PFSK-1 (cell line): ENCODE data around the gene LAMA3.

Experiments
- FOXP2 ChIP-seq: optimal IDR thresholded peaks from 2 replicates; pipeline ENCODE3; 2011; ENCODE audit warnings: borderline replicate concordance, control low read depth, inconsistent platforms; ENCODE audit not compliant: insufficient read depth; ENCODE audit errors: extremely low read length, extremely low read depth
- POLR2AphosphoS5 ChIP-seq: IDR thresholded peaks from 2 replicates; pipeline ENCODE4 v1.6.1; 2012; ENCODE audit warnings: low read depth, mild to moderate bottlenecking, control low read depth, low read length, moderate library complexity
- SIN3A ChIP-seq: IDR thresholded peaks from 2 replicates; pipeline ENCODE4 v1.6.1; 2012; ENCODE audit warnings: mild to moderate bottlenecking, low read length, moderate library complexity, borderline replicate concordance; ENCODE audit not compliant: insufficient read depth
- TAF1 ChIP-seq: IDR thresholded peaks from 2 replicates; pipeline ENCODE4 v1.6.1; 2012; ENCODE audit warnings: low read length, control low read depth, borderline replicate concordance; ENCODE audit not compliant: insufficient read depth
- TF ChIP-seq, protein P1 (sequence below), 2 experiments: IDR thresholded peaks; 2 replicates each; pipeline versions ENCODE4 v1.6.1 to v1.8.0; 2011 to 2012; ENCODE audit warnings: low read depth in 2 of 2, low read length in 2 of 2, control low read depth in 1 of 2, inconsistent platforms in 1 of 2, mild to moderate bottlenecking in 1 of 2, moderate library complexity in 1 of 2; ENCODE audit not compliant: insufficient read depth in 1 of 2

LAMA3 gene

DNA sequence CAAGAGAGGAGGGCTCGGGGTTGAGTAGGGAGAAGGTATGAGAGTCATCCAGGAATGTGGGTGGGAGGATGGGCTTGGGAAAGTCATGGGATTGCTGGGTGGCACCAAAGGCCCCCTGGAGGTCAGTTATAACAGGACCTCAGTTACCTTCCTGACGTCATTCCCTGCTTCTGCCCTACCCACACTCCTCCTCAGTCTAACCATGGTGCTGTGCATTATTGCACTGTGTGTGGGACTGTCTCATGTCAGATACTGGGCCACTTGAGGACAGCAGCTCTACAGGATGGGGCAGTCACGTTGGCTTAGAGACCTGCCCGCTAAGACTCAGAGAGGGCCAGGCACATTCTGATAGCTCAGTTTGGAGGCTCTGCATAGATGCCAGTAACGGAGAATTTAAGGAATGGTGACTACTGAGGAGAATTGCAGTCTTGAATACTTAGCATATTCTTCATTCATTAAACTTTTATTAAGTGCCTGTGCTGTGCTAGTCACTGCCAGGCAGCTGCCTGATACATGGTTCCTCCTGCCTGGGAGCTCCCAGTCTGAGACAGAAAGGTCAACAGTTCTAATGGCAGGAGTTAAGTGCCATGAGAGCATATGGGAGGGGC is 90.5 kb downstream of the LAMA3 start:
- no peak for TF ChIP-seq TAF1
- TF ChIP-seq SIN3A, result no peak
- TF ChIP-seq, protein P1, sequence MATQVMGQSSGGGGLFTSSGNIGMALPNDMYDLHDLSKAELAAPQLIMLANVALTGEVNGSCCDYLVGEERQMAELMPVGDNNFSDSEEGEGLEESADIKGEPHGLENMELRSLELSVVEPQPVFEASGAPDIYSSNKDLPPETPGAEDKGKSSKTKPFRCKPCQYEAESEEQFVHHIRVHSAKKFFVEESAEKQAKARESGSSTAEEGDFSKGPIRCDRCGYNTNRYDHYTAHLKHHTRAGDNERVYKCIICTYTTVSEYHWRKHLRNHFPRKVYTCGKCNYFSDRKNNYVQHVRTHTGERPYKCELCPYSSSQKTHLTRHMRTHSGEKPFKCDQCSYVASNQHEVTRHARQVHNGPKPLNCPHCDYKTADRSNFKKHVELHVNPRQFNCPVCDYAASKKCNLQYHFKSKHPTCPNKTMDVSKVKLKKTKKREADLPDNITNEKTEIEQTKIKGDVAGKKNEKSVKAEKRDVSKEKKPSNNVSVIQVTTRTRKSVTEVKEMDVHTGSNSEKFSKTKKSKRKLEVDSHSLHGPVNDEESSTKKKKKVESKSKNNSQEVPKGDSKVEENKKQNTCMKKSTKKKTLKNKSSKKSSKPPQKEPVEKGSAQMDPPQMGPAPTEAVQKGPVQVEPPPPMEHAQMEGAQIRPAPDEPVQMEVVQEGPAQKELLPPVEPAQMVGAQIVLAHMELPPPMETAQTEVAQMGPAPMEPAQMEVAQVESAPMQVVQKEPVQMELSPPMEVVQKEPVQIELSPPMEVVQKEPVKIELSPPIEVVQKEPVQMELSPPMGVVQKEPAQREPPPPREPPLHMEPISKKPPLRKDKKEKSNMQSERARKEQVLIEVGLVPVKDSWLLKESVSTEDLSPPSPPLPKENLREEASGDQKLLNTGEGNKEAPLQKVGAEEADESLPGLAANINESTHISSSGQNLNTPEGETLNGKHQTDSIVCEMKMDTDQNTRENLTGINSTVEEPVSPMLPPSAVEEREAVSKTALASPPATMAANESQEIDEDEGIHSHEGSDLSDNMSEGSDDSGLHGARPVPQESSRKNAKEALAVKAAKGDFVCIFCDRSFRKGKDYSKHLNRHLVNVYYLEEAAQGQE (IDR thresholded peaks at IDR 0.05; ENCODE audit: insufficient read depth in 1 of 2, low read depth in 2 of 2, low read length in 2 of 2), result no peak
- TF ChIP-seq FOXP2, result no peak
- no peak for TF ChIP-seq POLR2AphosphoS5

DNA sequence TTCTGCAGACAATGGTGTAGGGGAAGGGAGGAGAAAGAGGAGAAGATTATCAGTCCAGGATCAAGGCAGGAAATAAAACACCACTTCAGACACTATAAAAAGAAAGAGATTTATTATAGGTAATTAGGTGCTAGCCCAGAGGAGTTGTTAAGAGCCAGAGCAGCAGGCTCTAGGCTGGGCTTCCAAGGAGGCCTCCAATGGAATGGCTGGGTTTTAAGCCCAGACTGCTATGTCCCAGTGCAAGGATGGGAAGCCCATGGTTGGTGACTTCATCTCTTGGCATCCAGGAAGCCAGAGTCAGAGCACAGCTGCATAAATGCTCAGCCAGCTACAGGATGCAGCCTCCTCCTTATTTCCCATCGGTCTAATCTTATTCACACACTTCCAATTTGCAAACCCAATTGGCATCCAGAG is 95.6 kb downstream of the LAMA3 start:
- TF ChIP-seq, protein P1 (IDR thresholded peaks at IDR 0.05; ENCODE audit: insufficient read depth in 1 of 2, low read depth in 2 of 2, low read length in 2 of 2), result no peak
- TF ChIP-seq SIN3A, result no peak
- no peak for TF ChIP-seq FOXP2
- TF ChIP-seq POLR2AphosphoS5, result no peak

DNA sequence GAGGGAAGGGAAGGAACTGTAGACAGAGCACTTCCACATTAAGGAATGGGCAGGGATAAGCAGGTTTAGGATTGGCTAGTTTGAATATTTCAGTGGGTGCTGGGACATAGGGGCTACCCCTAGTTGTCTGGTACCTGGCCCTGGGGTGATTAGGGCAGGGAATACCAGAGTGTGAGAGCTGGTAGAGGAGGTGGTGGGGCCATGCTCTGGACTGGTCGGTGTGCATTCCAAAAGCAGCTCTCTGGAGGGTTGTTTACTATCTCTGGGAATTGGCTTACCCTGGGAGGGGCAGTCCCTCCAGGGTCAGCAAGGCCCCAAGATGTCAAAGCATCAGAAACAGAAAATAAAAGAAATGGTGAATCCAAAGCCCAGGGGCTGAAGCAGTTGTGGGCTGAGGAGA is 103.8 kb downstream of the LAMA3 start:
- TF ChIP-seq TAF1 (no peak), FOXP2 (no peak), POLR2AphosphoS5 (no peak), SIN3A (no peak)
- TF ChIP-seq, protein P1 (IDR thresholded peaks at IDR 0.05; ENCODE audit: insufficient read depth in 1 of 2, low read depth in 2 of 2, low read length in 2 of 2), result no peak

DNA sequence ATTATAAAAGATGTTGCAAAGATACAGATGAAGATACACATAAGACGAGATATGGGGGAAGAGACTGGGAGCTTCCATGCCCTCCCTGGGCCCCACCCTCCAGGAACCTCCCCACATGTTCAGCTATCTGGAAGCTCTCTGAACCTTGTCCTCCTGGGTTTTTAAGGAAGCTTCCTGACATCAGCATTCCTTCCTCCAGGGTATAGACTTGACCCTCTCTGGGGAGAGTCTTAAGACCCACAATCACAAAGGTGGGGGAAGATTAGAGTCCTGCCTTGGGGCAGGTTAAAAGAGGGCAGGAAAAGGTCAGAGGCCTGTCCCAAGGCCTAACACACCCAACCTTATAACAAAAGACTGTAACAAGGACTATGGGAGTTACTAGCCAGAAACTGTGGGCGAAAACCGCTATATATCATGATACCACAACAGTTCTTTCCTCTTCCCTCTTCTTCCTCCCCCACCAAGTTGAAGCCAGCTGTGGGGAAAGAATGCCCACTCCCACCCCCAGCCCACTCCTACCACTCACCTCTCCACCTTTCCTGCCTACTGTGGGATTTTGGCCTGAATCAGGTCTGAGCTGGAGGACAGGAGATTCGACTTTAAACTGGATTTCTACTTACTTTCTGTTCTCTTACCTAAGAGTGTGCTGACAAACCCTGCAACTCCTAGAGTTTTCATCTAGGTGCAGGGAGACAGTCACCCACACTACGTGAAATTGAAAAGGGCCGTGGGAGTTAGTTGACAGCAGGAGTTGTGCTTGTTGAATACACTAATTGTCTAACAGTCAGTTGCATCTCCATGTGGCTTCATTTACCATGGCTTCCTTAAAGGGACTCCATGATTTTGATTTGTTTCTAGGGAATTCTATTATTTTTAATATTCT is 105.0 kb downstream of the LAMA3 start:
- no peak for TF ChIP-seq FOXP2
- TF ChIP-seq TAF1, result no peak
- TF ChIP-seq, protein P1 (IDR thresholded peaks at IDR 0.05; ENCODE audit: insufficient read depth in 1 of 2, low read depth in 2 of 2, low read length in 2 of 2), result no peak
- TF ChIP-seq SIN3A, result no peak
- no peak for TF ChIP-seq POLR2AphosphoS5

DNA sequence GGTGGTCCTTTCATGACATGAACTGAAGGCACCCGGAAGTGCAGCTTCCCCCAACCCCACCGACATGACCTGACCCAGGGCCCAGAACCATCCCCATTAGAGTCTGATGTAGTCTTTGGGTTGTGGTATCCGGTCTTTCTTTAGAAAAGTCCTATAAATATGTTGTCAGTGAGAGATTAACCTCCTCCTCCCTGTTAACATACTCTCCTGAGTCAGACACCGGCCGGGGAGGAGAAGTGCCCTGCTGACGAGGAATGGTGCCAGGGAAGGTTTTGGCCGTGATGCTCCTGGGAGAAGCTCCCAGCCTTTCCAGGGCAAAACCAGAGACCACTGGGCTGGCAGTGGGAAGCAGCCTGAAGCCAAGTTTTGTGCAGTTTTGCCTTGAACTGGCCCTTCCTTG is 109.0 kb downstream of the LAMA3 start:
- TF ChIP-seq FOXP2, result no peak
- TF ChIP-seq POLR2AphosphoS5, result no peak
- TF ChIP-seq SIN3A, result no peak
- TF ChIP-seq TAF1, result no peak
- TF ChIP-seq, protein P1 (IDR thresholded peaks at IDR 0.05; ENCODE audit: insufficient read depth in 1 of 2, low read depth in 2 of 2, low read length in 2 of 2), result no peak
